SW 1271 (cell line): ENCODE data around the gene HSD17B4.
"Not testable (repeated sequence)": the region's sequence is repeated elsewhere in the genome, so short reads cannot be mapped to it uniquely, and the experiment has no call there.

Experiments used
- DNase-seq, 2 experiments: peaks; one replicate each; lab custom pipeline; 2025; lab: John Stamatoyannopoulos, UW

Gene HSD17B4

GRCh38 chr5:119435436-119436132 is 16.7 kb upstream of the HSD17B4 start:
- peak in 1 of 2 experiments; percentile 20 for DNase-seq

GRCh38 chr5:119437785-119438586 is 14.3 kb upstream of the HSD17B4 start:
- not testable (repeated sequence) for DNase-seq

GRCh38 chr5:119438587-119438917 is 13.7 kb upstream of the HSD17B4 start:
- DNase-seq: not testable (repeated sequence)

GRCh38 chr5:119439140-119439631 is 13.1 kb upstream of the HSD17B4 start:
- no peak for DNase-seq

- not testable (repeated sequence) for DNase-seq
These were observed 12.7 kb upstream of the HSD17B4 start for GRCh38 chr5:119439632-119440031.

- not testable (repeated sequence) for DNase-seq
These were observed 7.7 kb upstream of the HSD17B4 start for GRCh38 chr5:119444643-119445042.

GRCh38 chr5:119445544-119445943 is 6.8 kb upstream of the HSD17B4 start:
- DNase-seq: no peak

GRCh38 chr5:119449882-119450281 is 2.4 kb upstream of the HSD17B4 start:
- DNase-seq: no peak

- DNase-seq: not testable (repeated sequence)
These were observed 1.7 kb upstream of the HSD17B4 start for GRCh38 chr5:119450627-119451026.

GRCh38 chr5:119451561-119451960 is 736 bp upstream of the HSD17B4 start:
- no peak for DNase-seq

- no peak for DNase-seq
These were observed 281 bp upstream of the HSD17B4 start for GRCh38 chr5:119452060-119452372.

- no peak for DNase-seq
These were observed 710 bp downstream of the HSD17B4 start for GRCh38 chr5:119453040-119453373.

- DNase-seq: no peak
These were observed 1.9 kb downstream of the HSD17B4 start for GRCh38 chr5:119454171-119454570.

GRCh38 chr5:119458911-119459632 is 6.8 kb downstream of the HSD17B4 start:
- DNase-seq: no peak

GRCh38 chr5:119465640-119466039 is 13.3 kb downstream of the HSD17B4 start:
- no peak for DNase-seq

- DNase-seq: no peak
These were observed 16.0 kb downstream of the HSD17B4 start for GRCh38 chr5:119468286-119468685.

- DNase-seq: no peak
These were observed 17.9 kb downstream of the HSD17B4 start for GRCh38 chr5:119470105-119470763.

GRCh38 chr5:119470851-119471451 is 18.7 kb downstream of the HSD17B4 start:
- no peak for DNase-seq

- DNase-seq: no peak
These were observed 20.9 kb downstream of the HSD17B4 start for GRCh38 chr5:119473241-119473640.

- no peak for DNase-seq
These were observed 24.0 kb downstream of the HSD17B4 start for GRCh38 chr5:119476341-119476740.

GRCh38 chr5:119478781-119479180 is 26.5 kb downstream of the HSD17B4 start:
- DNase-seq: no peak

GRCh38 chr5:119480629-119481028 is 28.3 kb downstream of the HSD17B4 start:
- DNase-seq: not testable (repeated sequence)
